Activated CD8-positive, alpha-beta memory T cell treated with anti-CD3 and anti-CD28 coated beads for 36 hours (primary cell): Measurements from ENCODE around the gene F10. TPM values are rescaled to one million over a fixed set of nuclear protein-coding genes. Genes with fewer than 3 reads are reported as not detected.
"Not testable (repeated sequence)": the region's sequence is repeated elsewhere in the genome, so short reads cannot be mapped to it uniquely, and the experiment has no call there.

Experiments used
- CTCF ChIA-PET: fragments of 350-600 bp; sonication (Branson Sonifier 250); formaldehyde crosslinking; loops from one replicate; lab custom pipeline; 2021; ENCODE audit warnings: antibody characterized with exemption; lab: Charles Lee
- POLR2A ChIA-PET: fragments of 350-600 bp; sonication (Branson Sonifier 250); formaldehyde crosslinking; loops from one replicate; lab custom pipeline; 2021; ENCODE audit warnings: antibody characterized with exemption; lab: Charles Lee
- total RNA-seq, 2 experiments: library from RNA; stranded (reverse); gene quantifications; one replicate each; pipeline ENCODE4 v1.2.3, GENCODE V29; 2021

Gene F10
- total RNA-seq: not detected

DNA sequence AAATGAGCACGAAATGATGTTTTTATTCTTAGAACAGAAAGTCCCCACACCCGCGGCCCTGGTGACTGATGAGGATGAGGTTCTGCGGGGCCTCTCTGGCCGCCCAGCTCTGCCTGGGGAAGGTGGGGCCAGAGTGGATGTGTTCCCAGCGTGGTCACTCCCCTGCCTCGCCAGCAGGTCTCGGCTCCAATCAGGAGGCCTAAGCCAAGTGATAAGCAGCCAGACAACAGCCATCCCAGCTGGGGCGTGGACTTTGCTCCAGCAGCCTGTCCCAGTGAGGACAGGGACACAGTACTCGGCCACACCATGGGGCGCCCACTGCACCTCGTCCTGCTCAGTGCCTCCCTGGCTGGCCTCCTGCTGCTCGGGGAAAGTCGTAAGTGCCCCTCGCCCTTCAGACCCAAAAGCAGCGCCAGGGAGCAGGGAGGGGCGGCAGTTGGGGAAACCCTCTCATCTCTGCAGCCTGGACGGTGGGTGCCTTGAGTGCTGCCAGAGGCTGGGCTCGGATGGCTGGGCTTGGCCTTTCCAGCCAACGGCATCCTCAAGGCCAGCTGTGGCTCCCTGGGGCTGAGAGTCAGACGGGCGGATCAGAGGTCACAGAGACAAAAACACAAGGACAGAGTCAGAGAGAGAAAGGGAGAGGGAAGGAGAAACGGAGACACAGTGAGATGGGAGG, at the start of gene F10:
Gene F10, plus strand, starts transcription at position 250 of the 676 bp plus-strand sequence. Its CDS starts 57 bp downstream, at position 307.
- CTCF ChIA-PET: no interaction called here
- POLR2A ChIA-PET: no interaction called here

- CTCF ChIA-PET: no interaction called here
- POLR2A ChIA-PET: no interaction called here
These were observed 48.7 kb upstream of the F10 start for GRCh38 chr13:113073942-113074341.

- POLR2A ChIA-PET: no interaction called here
- CTCF ChIA-PET: no interaction called here
These were observed 48.2 kb upstream of the F10 start for GRCh38 chr13:113074401-113074800.

GRCh38 chr13:113074876-113075275, 47.7 kb upstream of the F10 start:
- ChIA-PET POLR2A (no interaction called here), CTCF (no interaction called here)

DNA sequence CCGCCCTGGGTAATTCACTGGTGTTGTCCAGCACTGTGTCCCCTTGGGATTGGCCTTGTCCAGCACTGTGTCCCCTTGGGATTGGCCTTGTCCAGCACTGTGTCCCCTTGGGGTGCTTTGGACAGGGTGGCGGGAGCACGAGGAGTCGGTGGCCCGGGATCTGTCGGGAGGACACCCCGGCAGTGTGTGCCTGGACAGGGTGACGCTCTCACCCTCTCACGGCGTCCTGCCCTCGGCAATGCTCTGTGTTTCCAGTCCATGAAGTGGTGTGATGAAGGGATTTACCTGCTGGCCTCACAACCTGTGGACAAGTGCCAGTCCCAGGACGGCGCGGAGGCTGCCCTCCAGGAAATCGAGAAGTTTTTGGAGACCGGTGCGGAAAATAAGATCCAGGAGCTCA, 46.9 kb upstream of the F10 start:
- ChIA-PET POLR2A (no interaction called here), CTCF (no interaction called here)

DNA sequence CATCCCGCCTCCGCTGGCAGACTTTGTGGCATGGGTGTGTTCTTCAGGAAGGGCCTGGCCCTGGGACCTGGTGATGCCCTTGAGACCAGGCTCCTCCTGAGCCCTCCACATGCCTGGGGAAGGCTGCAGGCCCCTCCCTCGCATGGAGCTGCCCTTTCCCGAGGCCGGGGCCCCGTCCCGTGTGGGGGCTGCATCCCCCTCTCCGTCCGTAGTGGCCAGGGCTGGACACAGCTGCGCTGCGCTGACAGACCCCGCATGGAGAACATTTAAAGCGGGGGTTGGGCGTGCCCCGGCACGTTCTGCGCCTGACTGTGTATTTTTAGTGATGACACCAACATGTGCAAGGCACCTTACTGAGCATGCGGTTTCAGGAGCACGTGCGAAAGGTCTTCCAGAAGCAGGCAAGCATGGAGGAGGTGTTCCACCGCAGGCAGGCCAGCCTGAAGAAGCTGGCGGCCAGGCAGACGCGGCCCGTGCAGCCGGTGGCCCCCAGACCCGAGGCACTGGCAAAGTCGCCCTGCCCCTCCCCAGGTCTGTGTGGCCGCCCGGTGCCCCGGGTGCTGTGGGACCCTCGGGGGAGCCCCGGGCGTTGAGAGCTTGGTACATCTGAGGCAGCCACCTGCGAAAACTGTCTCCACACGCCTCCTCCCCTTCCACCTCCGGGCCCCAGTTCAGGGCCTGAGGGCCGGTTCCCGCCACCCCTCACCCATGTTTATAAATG, 45.8 kb upstream of the F10 start:
- CTCF ChIA-PET: no interaction called here
- POLR2A ChIA-PET: no interaction called here

- POLR2A ChIA-PET: no interaction called here
- CTCF ChIA-PET: no interaction called here
These were observed 45.0 kb upstream of the F10 start for GRCh38 chr13:113077566-113077952.

GRCh38 chr13:113077953-113078901, 44.4 kb upstream of the F10 start:
- ChIA-PET POLR2A (no interaction called here), CTCF (no interaction called here)

GRCh38 chr13:113078902-113079780, 43.5 kb upstream of the F10 start:
- POLR2A ChIA-PET: no interaction called here
- CTCF ChIA-PET: no interaction called here

DNA sequence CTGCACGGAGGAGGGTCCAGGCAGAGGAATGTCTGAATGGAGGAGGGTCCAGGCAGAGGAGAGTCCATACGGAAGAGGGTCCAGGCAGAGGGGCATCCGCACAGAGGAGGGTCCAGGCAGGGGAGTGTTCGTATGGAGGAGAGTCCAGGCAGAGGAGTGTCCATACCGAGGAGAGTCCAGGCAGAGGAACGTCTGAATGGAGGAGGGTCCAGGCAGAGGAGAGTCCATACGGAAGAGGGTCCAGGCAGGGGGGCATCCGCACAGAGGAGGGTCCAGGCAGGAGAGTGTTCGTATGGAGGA, 42.9 kb upstream of the F10 start:
- POLR2A ChIA-PET, CTCF ChIA-PET: not testable (repeated sequence)

GRCh38 chr13:113080361-113080831, 42.2 kb upstream of the F10 start:
- CTCF ChIA-PET: no interaction called here
- POLR2A ChIA-PET: no interaction called here

DNA sequence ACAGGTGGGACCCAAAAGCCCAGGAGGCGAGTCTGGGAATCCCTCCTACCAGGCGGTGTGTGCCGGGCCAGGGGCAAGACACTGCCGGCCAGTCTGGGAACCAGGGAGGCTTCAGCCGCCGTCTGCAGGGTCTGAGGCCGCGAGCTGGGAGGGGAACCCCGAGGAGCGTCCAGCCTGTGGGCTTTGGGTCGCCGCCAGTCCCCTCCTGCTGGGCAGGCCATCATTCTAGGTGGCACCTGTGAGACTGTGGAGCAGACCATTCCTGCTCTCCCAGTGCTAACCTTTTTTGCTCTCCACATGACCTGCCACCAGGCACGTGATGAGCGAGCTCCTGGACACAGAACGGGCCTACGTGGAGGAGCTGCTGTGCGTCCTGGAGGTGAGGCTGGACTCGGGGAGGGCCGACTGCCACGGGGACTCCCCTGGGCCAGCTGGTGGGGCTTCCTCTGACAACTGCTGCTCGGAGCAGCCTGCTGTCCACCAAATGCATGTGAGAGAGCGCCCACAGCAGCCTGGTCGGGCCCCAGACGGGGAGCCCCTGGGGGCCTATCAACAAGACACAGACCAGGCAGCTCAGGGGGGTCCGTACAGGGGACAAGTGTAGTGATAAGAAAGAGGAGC, 41.6 kb upstream of the F10 start:
- ChIA-PET POLR2A (no interaction called here), CTCF (no interaction called here)

GRCh38 chr13:113082198-113083021, 40.2 kb upstream of the F10 start:
- ChIA-PET CTCF (no interaction called here), POLR2A (interaction anchor here (0.6 kb wide), 1 partner anchor 229 kb away, joined by 3 read pairs; no protein-coding TSS in a partner anchor)

DNA sequence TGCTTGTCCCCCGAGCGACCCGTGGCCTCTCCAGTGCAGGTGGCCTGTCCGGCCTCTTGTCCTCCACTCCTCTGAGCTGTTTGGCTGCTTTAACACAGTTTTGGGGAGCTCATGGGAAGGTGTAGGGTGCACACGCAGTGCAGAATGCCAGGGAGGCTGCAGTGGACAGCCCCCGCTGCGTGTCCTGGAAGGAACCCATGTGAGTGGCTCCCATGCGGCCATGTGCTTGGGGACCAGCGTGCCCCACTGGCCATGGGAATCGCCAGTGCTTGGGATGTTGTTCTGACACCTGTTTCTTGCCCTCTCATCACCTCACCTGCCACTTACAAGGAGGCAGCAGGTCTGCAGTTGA, 39.6 kb upstream of the F10 start:
- CTCF ChIA-PET: no interaction called here
- POLR2A ChIA-PET: no interaction called here

DNA sequence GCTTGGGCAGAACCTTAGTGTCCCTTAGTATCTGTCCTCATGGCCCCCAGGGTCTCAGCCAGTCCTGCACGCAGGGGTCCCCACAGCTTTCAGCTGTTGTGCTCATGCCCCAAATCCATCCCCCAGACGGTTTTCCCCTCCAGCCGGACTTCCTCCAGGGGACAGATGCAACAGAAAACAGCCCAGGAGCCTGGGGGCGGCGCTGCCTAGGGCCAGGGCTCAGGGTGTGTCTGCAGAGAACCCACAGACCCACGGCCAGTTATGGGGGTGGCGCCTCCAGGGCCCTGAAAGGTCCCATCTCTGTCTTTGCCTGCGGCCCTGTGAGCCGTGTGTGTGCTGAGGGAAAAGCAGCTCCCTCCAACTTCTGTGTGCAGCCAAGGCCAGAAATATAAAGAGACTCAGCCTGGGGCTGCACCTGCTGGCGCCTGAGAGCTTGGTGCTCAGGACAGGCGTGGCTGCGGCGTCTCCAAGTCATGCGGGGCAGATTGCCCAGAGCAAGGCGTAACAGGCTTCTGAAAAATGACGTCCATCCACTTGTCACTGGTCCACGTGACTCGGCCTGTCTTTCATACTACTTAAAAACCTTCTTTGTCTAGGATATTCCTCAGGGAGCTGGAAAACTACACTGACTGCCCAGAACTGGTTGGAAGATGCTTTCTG, 39.1 kb upstream of the F10 start:
- ChIA-PET POLR2A (no interaction called here), CTCF (no interaction called here)

GRCh38 chr13:113084094-113084942, 38.3 kb upstream of the F10 start:
- POLR2A ChIA-PET: no interaction called here
- CTCF ChIA-PET: no interaction called here
